H1 (cell line): ENCODE measurements around the gene DPY19L2. TPM values are rescaled to one million over a fixed set of nuclear protein-coding genes. Genes with fewer than 3 reads are reported as not detected.
A peak's percentile ranks its signal among the peaks of the same experiment; 100 is the strongest.

Experiments used
- CTCF ChIA-PET: fragments of 300-600 bp; sonication (Branson Sonifier 250); formaldehyde crosslinking; loops from one replicate; lab custom pipeline; 2021; ENCODE audit not compliant: partially characterized antibody; lab: Charles Lee
- POLR2A ChIA-PET: fragments of 300-600 bp; sonication (Branson Sonifier 250); formaldehyde crosslinking; loops from one replicate; lab custom pipeline; 2021; ENCODE audit warnings: inconsistent platforms; ENCODE audit not compliant: partially characterized antibody; lab: Charles Lee
- DNase-seq, 2 experiments: peaks; one replicate each; pipeline versions ENCODE4 v3.0.0 to v3.0.0-alpha.2; 2010 to 2022; ENCODE audit warnings: low spot score in 2 of 2, low read depth in 1 of 2, mixed read lengths in 1 of 2
- FAIRE-seq: peaks from 2 replicates; lab custom pipeline; 2011; peaks lifted over from hg19 to GRCh38; lab: Jason Lieb, UNC
- H2AFZ ChIP-seq: 2 replicates; pipeline ENCODE4 v1.8.1; 2012; ENCODE audit warnings: low read length, inconsistent platforms
- H2AK5ac ChIP-seq: 2 replicates; pipeline ENCODE4 v1.6.1; 2013; ENCODE audit warnings: low read depth, low read length
- H2BK120ac ChIP-seq: replicated peaks from 2 replicates; pipeline ENCODE3; 2013; ENCODE audit warnings: low read depth, low read length, inconsistent platforms
- H2BK12ac ChIP-seq: 2 replicates; pipeline ENCODE4 v1.6.1; 2013; ENCODE audit warnings: low read depth, low read length
- H2BK15ac ChIP-seq: 2 replicates; pipeline ENCODE4 v1.6.1; 2013; ENCODE audit warnings: low read length
- H2BK20ac ChIP-seq: 2 replicates; pipeline ENCODE4 v1.6.1; 2013; ENCODE audit warnings: low read length
- H2BK5ac ChIP-seq: 2 replicates; pipeline ENCODE4 v1.6.1; 2013; ENCODE audit warnings: low read depth, low read length
- H3K14ac ChIP-seq: 2 replicates; pipeline ENCODE4 v1.6.1; 2013; ENCODE audit warnings: inconsistent platforms; ENCODE audit not compliant: insufficient read length
- H3K18ac ChIP-seq: 2 replicates; pipeline ENCODE4 v1.6.1; 2013; ENCODE audit warnings: low read length; ENCODE audit errors: extremely low read depth
- H3K23ac ChIP-seq: 2 replicates; pipeline ENCODE4 v1.6.1; 2013; ENCODE audit warnings: inconsistent platforms; ENCODE audit not compliant: insufficient read length
- H3K23me2 ChIP-seq: 2 replicates; pipeline ENCODE4 v1.6.1; 2013; ENCODE audit warnings: low read depth, low read length
- H3K27ac ChIP-seq: 2 replicates; pipeline ENCODE4 v1.6.1; 2011; ENCODE audit warnings: low read depth, low read length, inconsistent platforms
- H3K27me3 ChIP-seq, 4 experiments: replicated peaks in 1 of 4; 1 replicate in 1 of 4; 2 replicates in 3 of 4; pipeline versions ENCODE4 v1.6.1 to v1.8.1; 2011 to 2013; ENCODE audit warnings: low read length in 3 of 4, mild to moderate bottlenecking in 3 of 4, inconsistent platforms in 2 of 4, mixed read lengths in 2 of 4, moderate library complexity in 1 of 4; ENCODE audit not compliant: control insufficient read depth in 3 of 4, insufficient read depth in 3 of 4; ENCODE audit errors: extremely low read depth in 1 of 4
- H3K36me3 ChIP-seq, 4 experiments: 2 replicates each; pipeline versions ENCODE4 v1.6.1 to v1.8.1; 2011 to 2013; ENCODE audit warnings: mild to moderate bottlenecking in 4 of 4, low read length in 3 of 4, moderate library complexity in 2 of 4, control low read depth in 1 of 4, inconsistent platforms in 1 of 4; ENCODE audit not compliant: insufficient read depth in 4 of 4, control insufficient read depth in 2 of 4
- H3K4ac ChIP-seq: replicated peaks from 2 replicates; pipeline ENCODE3; 2013; ENCODE audit warnings: low read length, low read depth, mixed read lengths, inconsistent platforms; ENCODE audit not compliant: insufficient read length
- H3K4me1 ChIP-seq, 4 experiments: replicated peaks in 1 of 4; 1 replicate in 1 of 4; 2 replicates in 3 of 4; pipeline versions ENCODE4 v1.6.1 to v1.8.1; 2011 to 2013; ENCODE audit warnings: low read length in 3 of 4, inconsistent platforms in 2 of 4, mixed read lengths in 1 of 4; ENCODE audit not compliant: insufficient read depth in 4 of 4, control insufficient read depth in 3 of 4
- H3K4me2 ChIP-seq, 2 experiments: 2 replicates each; pipeline versions ENCODE4 v1.6.1 to v1.8.1; 2011 to 2013; ENCODE audit warnings: low read depth in 2 of 2, low read length in 2 of 2, control low read depth in 1 of 2, inconsistent platforms in 1 of 2, mild to moderate bottlenecking in 1 of 2; ENCODE audit not compliant: insufficient read depth in 1 of 2
- H3K4me3 ChIP-seq, 4 experiments: fragments of 200-600, 300-600 bp in 1 of 4; sonication (generic), shearing (Covaris generic), sonication (Bioruptor Twin) in 1 of 4; 2 replicates each; pipeline versions ENCODE4 v1.5.1 to v1.8.1; 2011 to 2016; ENCODE audit warnings: low read length in 4 of 4, low read depth in 3 of 4, control low read depth in 2 of 4, inconsistent platforms in 2 of 4, mild to moderate bottlenecking in 2 of 4, mixed read lengths in 1 of 4, moderate library complexity in 1 of 4; ENCODE audit not compliant: insufficient read depth in 2 of 4; ENCODE audit errors: extremely low read depth in 1 of 4
- H3K56ac ChIP-seq: replicated peaks from 2 replicates; pipeline ENCODE3; 2013; ENCODE audit warnings: low read depth, mild to moderate bottlenecking, mixed read lengths, low read length, inconsistent platforms; ENCODE audit not compliant: insufficient read length
- H3K79me1 ChIP-seq: 2 replicates; pipeline ENCODE4 v1.6.1; 2013; ENCODE audit warnings: low read depth, low read length, control low read depth
- H3K79me2 ChIP-seq, 2 experiments: 2 replicates each; pipeline versions ENCODE4 v1.6.1 to v1.8.1; 2012 to 2013; ENCODE audit warnings: low read length in 2 of 2, mild to moderate bottlenecking in 2 of 2, inconsistent platforms in 1 of 2; ENCODE audit not compliant: insufficient read depth in 2 of 2, control insufficient read depth in 1 of 2
- H3K9ac ChIP-seq, 4 experiments: replicated peaks in 1 of 4; 1 replicate in 1 of 4; 2 replicates in 3 of 4; pipeline versions ENCODE4 v1.6.1 to v1.8.1; 2011 to 2013; ENCODE audit warnings: low read depth in 3 of 4, low read length in 3 of 4, control low read depth in 2 of 4, mild to moderate bottlenecking in 2 of 4, moderate library complexity in 2 of 4, inconsistent platforms in 1 of 4; ENCODE audit errors: extremely low read depth in 1 of 4
- H3K9me3 ChIP-seq, 2 experiments: 2 replicates each; pipeline versions ENCODE4 v1.6.1 to v1.8.1; 2012 to 2013; ENCODE audit warnings: mild to moderate bottlenecking in 2 of 2, moderate library complexity in 2 of 2, control low read depth in 1 of 2, inconsistent platforms in 1 of 2, low read depth in 1 of 2, low read length in 1 of 2, mixed read lengths in 1 of 2; ENCODE audit not compliant: insufficient read depth in 2 of 2
- H4K20me1 ChIP-seq, 2 experiments: replicated peaks in 1 of 2; 2 replicates each; pipeline versions ENCODE3 to v1.8.1; 2011 to 2013; ENCODE audit warnings: inconsistent platforms in 2 of 2, low read length in 2 of 2, mild to moderate bottlenecking in 1 of 2; ENCODE audit not compliant: insufficient read depth in 2 of 2, control insufficient read depth in 1 of 2
- H4K5ac ChIP-seq: 2 replicates; pipeline ENCODE4 v1.6.1; 2013; ENCODE audit warnings: low read length, low read depth, mixed read lengths, inconsistent platforms; ENCODE audit not compliant: insufficient read length
- H4K8ac ChIP-seq: 2 replicates; pipeline ENCODE4 v1.8.0; 2013; ENCODE audit warnings: mild to moderate bottlenecking, moderate library complexity, low read length, inconsistent platforms; ENCODE audit not compliant: insufficient read depth; ENCODE audit errors: extremely low read depth
- H4K91ac ChIP-seq: replicated peaks from 2 replicates; pipeline ENCODE3; 2013; ENCODE audit warnings: low read length, mixed read lengths, inconsistent platforms; ENCODE audit not compliant: insufficient read length
- CBX5 ChIP-seq: fragments of 300-800, 300-1000 bp; sonication (generic); IDR thresholded peaks from 2 replicates; pipeline ENCODE4 v1.7.1; 2016; ENCODE audit warnings: antibody characterized with exemption, low read length, low read depth
- CHD2 ChIP-seq: IDR thresholded peaks from 2 replicates; pipeline ENCODE4 v1.6.1; 2012; ENCODE audit warnings: low read length, improper control_type of control experiment
- EP300 ChIP-seq, 2 experiments: IDR thresholded peaks; 1 replicate in 1 of 2; 2 replicates in 1 of 2; pipeline ENCODE4 v1.6.1; 2011 to 2012; ENCODE audit warnings: low read depth in 2 of 2, low read length in 2 of 2, mild to moderate bottlenecking in 2 of 2, borderline replicate concordance in 1 of 2, inconsistent platforms in 1 of 2, moderate library complexity in 1 of 2
- KDM1A ChIP-seq: fragments of 200-600, 300-600 bp; sonication (generic); IDR thresholded peaks from 2 replicates; pipeline ENCODE4 v1.7.1; 2016; ENCODE audit warnings: mild to moderate bottlenecking, low read length, borderline replicate concordance
- MAFK ChIP-seq: IDR thresholded peaks from 2 replicates; pipeline ENCODE4 v1.6.1; 2012; ENCODE audit warnings: low read depth, mild to moderate bottlenecking, improper control_type of control experiment, low read length
- POLR2A ChIP-seq, 2 experiments: IDR thresholded peaks; 1 replicate in 1 of 2; 2 replicates in 1 of 2; pipeline ENCODE4 v1.6.1; 2011; ENCODE audit warnings: low read depth in 2 of 2, low read length in 2 of 2, mild to moderate bottlenecking in 2 of 2; ENCODE audit errors: control extremely low read depth in 1 of 2
- SP1 ChIP-seq: IDR thresholded peaks from 2 replicates; pipeline ENCODE4 v1.6.1; 2011; ENCODE audit warnings: low read depth, low read length
- SP2 ChIP-seq: IDR thresholded peaks from 2 replicates; pipeline ENCODE4 v1.6.1; 2012; ENCODE audit warnings: mild to moderate bottlenecking, low read length, inconsistent platforms
- SUZ12 ChIP-seq: fragments of 200-600 bp; sonication (generic); IDR thresholded peaks from 2 replicates; pipeline ENCODE4 v1.6.1; 2012; ENCODE audit warnings: mild to moderate bottlenecking, inconsistent platforms, low read length, moderate library complexity, mixed read lengths
- WGBS, 2 experiments: shearing (Covaris generic) in 1 of 2; methylation state at CpG; one replicate each; pipeline versions ENCODE4 v1.1.6 to v1.1.7; 2013 to 2015; ENCODE audit warnings: low lambda C conversion rate in 2 of 2, mixed read lengths in 2 of 2, inconsistent platforms in 1 of 2, low coverage in 1 of 2, missing lambda C conversion rate in 1 of 2; ENCODE audit not compliant: insufficient replicate concordance in 2 of 2, insufficient coverage in 1 of 2, insufficient read length in 1 of 2; ENCODE audit errors: extremely low coverage in 1 of 2, missing lambda C conversion rate in 1 of 2; 5-methylcytosine and 5-hydroxymethylcytosine counted together
- long read RNA-seq, 2 experiments: library from RNA in 1 of 2; library from capped mRNA in 1 of 2; stranded (forward); transcript quantifications; one replicate each; pipeline ENCODE4 v2.0.0, GENCODE V29; 2021; ENCODE audit warnings: inconsistent platforms in 1 of 2
- polyA minus RNA-seq, 3 experiments: library from RNA; depleted of rRNA, polyadenylated mRNA; stranded (reverse); fragments of >200 nt; gene quantifications; 1 replicate in 2 of 3; 2 replicates in 1 of 3; pipeline ENCODE4 v1.2.3, GENCODE V29; 2011
- polyA plus RNA-seq, 7 experiments: library from polyadenylated mRNA; depleted of rRNA in 3 of 7; stranded (reverse) in 5 of 7; unstranded in 2 of 7; fragments of >200 nt in 5 of 7; fragments of 200-250 nt in 2 of 7; gene quantifications; 1 replicate in 5 of 7; 2 replicates in 1 of 7; 4 replicates in 1 of 7; pipeline versions ENCODE4 v1.2.1 to v1.2.3, GENCODE V29; 2011 to 2013; ENCODE audit warnings: missing spikeins in 2 of 7, mixed read lengths in 2 of 7
- total RNA-seq: library from RNA; stranded (reverse); fragmentation: NEBNext Ultra II Directional; extraction: Animal tissue kit (Norgen Biotek cat#: 25700); gene quantifications from 2 replicates; pipeline ENCODE4 v1.2.1, GENCODE V29; 2021
- TF ChIP-seq, protein P1 (sequence below): IDR thresholded peaks from 2 replicates; pipeline ENCODE4 v1.6.1; 2011; ENCODE audit warnings: low read depth, mild to moderate bottlenecking, low read length; ENCODE audit not compliant: insufficient read depth

The DPY19L2 gene
- total RNA-seq (2.2 and 3.3 TPM in 2 replicates), polyA plus RNA-seq (2011; rRNA removed) (1.1 and 2.2 TPM in 2 replicates), polyA minus RNA-seq (2011; rRNA and poly(A)+ RNA removed) (2.0 and 4.7 TPM in 2 replicates)
- 3.6 TPM for polyA plus RNA-seq (2011; cell fraction: cytosol; rRNA removed)
- 4.0 TPM for polyA plus RNA-seq (2011; cell fraction: nucleus; rRNA removed)
- 1.8 to 4.0 TPM (median 2.8 TPM) in 4 replicates for polyA plus RNA-seq (2012, experiment 1 of 2)
- 0.38 TPM for polyA plus RNA-seq (2012, experiment 2 of 2)
- 1.6 TPM for polyA plus RNA-seq (2013, experiment 1 of 2)
- polyA plus RNA-seq (2013, experiment 2 of 2): 1.5 TPM
- 2.9 TPM for polyA minus RNA-seq (2011; cell fraction: cytosol; rRNA and poly(A)+ RNA removed)
- 4.9 TPM for polyA minus RNA-seq (2011; cell fraction: nucleus; rRNA and poly(A)+ RNA removed)
- long read RNA-seq, experiment 1: 0 reads
- long read RNA-seq, experiment 2: 0 reads

DNA sequence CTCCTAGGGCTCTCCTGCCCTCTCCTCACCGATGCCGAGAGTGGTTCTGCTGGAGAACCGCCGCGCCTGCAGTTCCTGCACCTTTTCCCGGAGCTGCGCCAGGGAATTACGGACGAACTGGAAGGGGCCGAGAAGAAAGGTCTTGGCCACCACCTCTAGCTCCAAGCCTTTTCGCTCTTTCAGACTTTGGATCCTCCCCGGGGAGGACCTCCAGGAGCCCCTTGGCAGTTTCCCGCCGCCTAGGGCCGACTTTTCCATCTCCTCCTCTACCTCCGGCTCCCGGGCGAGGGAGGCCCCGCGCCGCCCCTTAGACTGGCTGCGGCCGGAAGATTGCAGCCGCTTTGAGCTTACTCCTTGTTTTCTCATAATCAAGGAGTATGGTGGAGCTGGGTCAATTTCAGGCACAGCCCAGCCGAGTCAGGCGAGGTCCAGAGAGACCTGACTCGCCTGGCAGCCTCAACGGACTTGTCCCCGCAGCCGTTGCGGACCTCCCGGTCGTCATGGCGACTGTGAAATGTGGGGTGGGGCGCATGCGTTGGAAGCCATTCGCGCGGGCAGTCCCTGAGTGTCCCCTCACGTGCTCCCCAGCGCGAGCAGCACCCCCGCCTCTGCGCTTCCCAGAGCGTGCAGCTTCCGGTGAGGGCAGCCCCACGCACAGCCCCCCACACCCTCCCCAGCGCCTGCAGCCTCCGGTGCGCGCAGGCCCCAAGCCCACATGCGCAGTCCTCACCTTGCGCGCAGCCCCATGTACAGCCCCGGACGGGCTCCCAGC is at the start of gene DPY19L2:
Gene DPY19L2 (minus strand): TSS at position 466 of the 772 bp plus-strand sequence. CDS start 100 bp downstream, at position 366.
- H3K27ac ChIP-seq: no peak within 1 kb of the TSS
- WGBS, 2 experiments: 2% methylated on average over 34 of the region's 56 CpGs; no CpG with 5 or more reads in 1 of the 2 experiments
- no peak for TF ChIP-seq MAFK
- no peak for TF ChIP-seq EP300 (IDR thresholded peaks at IDR 0.05; ENCODE audit: borderline replicate concordance in 1 of 2, low read depth in 2 of 2, low read length in 2 of 2)
- peak in 1 of 2 experiments; percentile 13; a peak in 1 of 3 replicates for TF ChIP-seq POLR2A (IDR thresholded peaks at IDR 0.05; ENCODE audit: control extremely low read depth in 1 of 2, low read depth in 2 of 2, low read length in 2 of 2)
- TF ChIP-seq, protein P1, sequence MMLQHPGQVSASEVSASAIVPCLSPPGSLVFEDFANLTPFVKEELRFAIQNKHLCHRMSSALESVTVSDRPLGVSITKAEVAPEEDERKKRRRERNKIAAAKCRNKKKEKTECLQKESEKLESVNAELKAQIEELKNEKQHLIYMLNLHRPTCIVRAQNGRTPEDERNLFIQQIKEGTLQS: no peak
- no peak for TF ChIP-seq SP1
- no peak for TF ChIP-seq SP2
- TF ChIP-seq CHD2: no peak
- no peak for TF ChIP-seq SUZ12
- TF ChIP-seq CBX5: no peak
- no peak for TF ChIP-seq KDM1A

More for the DNA sequence above, at the start of gene DPY19L2:
- H4K5ac ChIP-seq: peak within 1 kb of the TSS; percentile 66
- H3K4me3 ChIP-seq: peak within 1 kb of the TSS; percentile 46 to 81 (median 64)
- ChIA-PET POLR2A (interaction anchor here (0.6 to 1.4 kb wide), 2 partner anchors 95 to 315 kb away, joined by 3 read pairs; no protein-coding TSS in a partner anchor), CTCF (no interaction called here)
- H3K56ac ChIP-seq: no peak within 1 kb of the TSS
- H2BK120ac ChIP-seq: no peak within 1 kb of the TSS
- no peak within 1 kb of the TSS for H2AK5ac ChIP-seq
- no peak within 1 kb of the TSS for H2BK20ac ChIP-seq
- H2BK12ac ChIP-seq: no peak within 1 kb of the TSS
- peak within 1 kb of the TSS; percentile 61; the same call in 1 of the 2 replicates for H2BK15ac ChIP-seq
- no peaks in the 10 kb centered on the region for H3K79me2 ChIP-seq
- H2BK5ac ChIP-seq: peak within 1 kb of the TSS; percentile 35; the same call in 1 of the 2 replicates
- peak within 1 kb of the TSS; percentile 53 for H3K4ac ChIP-seq
- peak within 1 kb of the TSS; percentile 39 for H4K8ac ChIP-seq
- H3K9me3 ChIP-seq: no peaks in the 10 kb centered on the region
- H3K14ac ChIP-seq: no peak within 1 kb of the TSS
- peak within 1 kb of the TSS; percentile 19 for H3K18ac ChIP-seq
- no peak within 1 kb of the TSS for H3K23ac ChIP-seq
- H3K9ac ChIP-seq: peak within 1 kb of the TSS in 3 of 4 experiments; percentile 6 to 65 (median 49); a peak in 6 of 7 replicates
- H4K20me1 ChIP-seq: no peaks in the 10 kb centered on the region
- peaks cover 11% of the 10 kb centered on the region; the same call in 1 of the 2 replicates for H3K23me2 ChIP-seq
- H3K27me3 ChIP-seq: peaks cover 0 to 11% (median 2%) of the 10 kb centered on the region in 4 experiments; a peak in 2 of 7 replicates
- H3K4me1 ChIP-seq: no peaks in the 10 kb centered on the region
- H4K91ac ChIP-seq: peak within 1 kb of the TSS; percentile 65
- DNase-seq (peak in 1 of 2 experiments; percentile 80), FAIRE-seq (no peak)
- no peaks in the 10 kb centered on the region for H3K79me1 ChIP-seq
- peak within 1 kb of the TSS; percentile 77 for H2AFZ ChIP-seq
- no peaks in the 10 kb centered on the region for H3K36me3 ChIP-seq
- H3K4me2 ChIP-seq: peak within 1 kb of the TSS; percentile 63 to 80
